ENCODE data around the gene TSPY2.
"Not testable (repeated sequence)": the region's sequence is repeated elsewhere in the genome, so short reads cannot be mapped to it uniquely, and the experiment has no call there.

The TSPY2 gene, protein sequence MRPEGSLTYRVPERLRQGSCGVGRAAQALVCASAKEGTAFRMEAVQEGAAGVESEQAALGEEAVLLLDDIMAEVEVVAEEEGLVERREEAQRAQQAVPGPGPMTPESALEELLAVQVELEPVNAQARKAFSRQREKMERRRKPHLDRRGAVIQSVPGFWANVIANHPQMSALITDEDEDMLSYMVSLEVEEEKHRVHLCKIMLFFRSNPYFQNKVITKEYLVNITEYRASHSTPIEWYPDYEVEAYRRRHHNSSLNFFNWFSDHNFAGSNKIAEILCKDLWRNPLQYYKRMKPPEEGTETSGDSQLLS

DNA sequence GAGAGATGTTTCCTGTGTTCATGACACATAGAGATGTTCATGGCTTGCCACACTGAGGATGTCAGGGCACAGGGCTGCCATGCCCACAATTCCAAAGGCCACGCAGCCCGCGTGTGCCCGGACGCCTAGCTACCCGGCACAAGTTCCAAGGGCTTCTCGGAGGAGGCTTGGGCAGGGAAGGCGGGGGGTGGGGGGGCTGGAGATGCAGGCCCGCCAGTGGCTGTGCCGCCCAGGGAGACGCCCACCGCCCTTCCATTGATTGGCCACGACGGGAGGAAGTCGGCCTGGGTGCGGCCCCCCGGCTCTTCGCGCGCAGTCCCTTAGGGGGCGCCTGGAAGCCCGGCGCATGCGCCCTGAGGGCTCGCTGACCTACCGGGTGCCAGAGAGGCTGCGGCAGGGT is at the start of gene TSPY2:
Gene TSPY2 (plus strand): TSS at position 301 of the 400 bp plus-strand sequence. CDS start 46 bp downstream, at position 347.
- DNase-seq (ENCODE audit: low read depth, low spot score): not testable (repeated sequence)

DNA sequence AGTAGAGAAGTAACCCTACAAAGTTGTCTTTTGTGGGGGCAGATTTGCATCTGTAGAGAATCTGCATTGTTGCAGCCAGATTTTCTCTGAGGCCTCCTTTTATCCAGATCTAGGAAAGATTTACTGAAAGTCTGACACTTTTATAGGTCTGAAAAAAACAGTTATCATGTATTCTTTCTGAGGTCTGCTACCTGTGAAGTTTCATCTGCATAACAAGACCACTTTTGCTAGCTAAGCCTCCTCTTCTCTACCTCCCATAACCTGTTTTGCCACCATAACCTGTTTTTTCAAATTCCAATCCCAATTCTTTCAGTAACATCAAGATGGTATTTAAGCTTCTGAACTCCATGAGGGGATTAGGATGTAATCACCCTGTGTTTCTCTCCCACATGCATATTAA is 36.5 kb upstream of the TSPY2 start:
- DNase-seq (ENCODE audit: low read depth, low spot score): not testable (repeated sequence)

DNA sequence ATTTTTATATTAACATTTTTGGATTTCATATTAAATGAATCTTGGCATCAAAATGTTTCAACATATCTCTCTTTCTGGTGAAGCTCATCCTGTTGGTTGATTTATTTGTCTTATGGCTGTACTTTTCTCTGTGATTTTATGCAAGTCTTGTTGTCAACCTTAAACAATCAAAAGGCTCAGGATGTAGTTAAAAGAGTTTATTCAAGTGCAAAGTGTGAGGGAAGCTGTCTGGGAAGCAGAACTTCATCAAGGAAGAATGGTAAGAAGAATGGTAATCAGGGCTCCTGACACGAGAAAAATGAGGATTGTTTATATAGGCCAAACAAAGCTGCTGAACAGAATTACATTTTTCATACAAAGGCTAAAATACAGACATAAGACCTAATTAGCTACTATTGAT is 29.0 kb upstream of the TSPY2 start:
- DNase-seq (ENCODE audit: low read depth, low spot score): not testable (repeated sequence)

DNA sequence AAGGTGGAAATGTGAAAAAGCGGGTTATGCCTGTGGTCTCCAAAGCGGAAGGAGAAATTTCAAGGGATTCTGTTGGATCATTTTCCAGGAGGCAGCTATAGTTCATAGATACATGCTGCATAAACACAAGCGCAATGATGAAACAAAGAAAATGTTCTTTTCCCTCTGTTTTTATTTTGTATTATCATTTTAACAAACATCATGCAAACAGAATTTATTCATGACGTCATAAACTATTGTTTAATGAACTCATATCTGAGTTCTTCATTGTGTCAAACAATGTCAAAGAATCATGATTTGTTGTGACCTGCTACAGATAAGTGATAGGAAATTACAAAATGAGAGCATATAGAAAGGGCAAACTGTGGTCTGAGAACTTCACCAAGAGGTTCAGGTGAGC is 23.8 kb downstream of the TSPY2 start:
- DNase-seq (ENCODE audit: low read depth, low spot score): not testable (repeated sequence)

Data from activated naive CD8-positive, alpha-beta T cell treated with anti-CD3 and anti-CD28 coated beads, Interleukin-2, amount 50 U/mL, for 16 hours (primary cell).